ENCODE results near the gene VAV2.

GRCh38 chr9:133728856-133729616, 263.1 kb downstream of the VAV2 start:
- no peak for TF ChIP-seq YY1 (IDR thresholded peaks at IDR 0.05; ENCODE audit: low read depth)
- TF ChIP-seq EP300 (IDR thresholded peaks at IDR 0.05; ENCODE audit: borderline replicate concordance), result no peak
- no peak for TF ChIP-seq CEBPB (IDR thresholded peaks at IDR 0.05)
- TF ChIP-seq CREB1 (IDR thresholded peaks at IDR 0.05; ENCODE audit: low read depth), result no peak
- TF ChIP-seq TAF1 (IDR thresholded peaks at IDR 0.05; ENCODE audit: low read depth), result no peak
